Common myeloid progenitor, CD34-positive (primary cell): ENCODE results near the gene WWTR1.

Experiments used
- CTCF ChIA-PET: fragments of 350-600 bp; sonication (Branson Sonifier 250); formaldehyde crosslinking; loops from one replicate; lab custom pipeline; 2021; ENCODE audit warnings: antibody characterized with exemption; lab: Charles Lee
- POLR2A ChIA-PET: fragments of 350-600 bp; sonication (Branson Sonifier 250); formaldehyde crosslinking; loops from one replicate; lab custom pipeline; 2021; ENCODE audit warnings: antibody characterized with exemption; lab: Charles Lee
- DNase-seq, 3 donors: peaks; one replicate each; pipeline versions ENCODE4 v3.0.0 to v3.0.0-alpha.2; 2013
- H3K27ac ChIP-seq, 2 experiments: 1 replicate in 1 of 2; 2 replicates in 1 of 2; pipeline ENCODE4 v1.7.0; 2013; ENCODE audit warnings: inconsistent platforms in 2 of 2, low read length in 2 of 2, mild to moderate bottlenecking in 2 of 2, low read depth in 1 of 2, moderate library complexity in 1 of 2; ENCODE audit not compliant: severe bottlenecking in 2 of 2, insufficient read depth in 1 of 2, poor library complexity in 1 of 2
- H3K27me3 ChIP-seq, 5 experiments: replicated peaks in 2 of 5; 1 replicate in 3 of 5; 2 replicates in 2 of 5; pipeline versions ENCODE4 v1.6.1 to v1.7.0; 2013; ENCODE audit warnings: low read length in 4 of 5, mild to moderate bottlenecking in 2 of 5, moderate library complexity in 2 of 5, inconsistent platforms in 1 of 5; ENCODE audit not compliant: insufficient read depth in 5 of 5, control insufficient read depth in 4 of 5
- H3K36me3 ChIP-seq, 4 experiments: 1 replicate in 2 of 4; 2 replicates in 2 of 4; pipeline versions ENCODE4 v1.6.1 to v1.7.0; 2013; ENCODE audit warnings: low read length in 3 of 4, control low read depth in 1 of 4, mild to moderate bottlenecking in 1 of 4; ENCODE audit not compliant: control insufficient read depth in 4 of 4, insufficient read depth in 4 of 4
- H3K4me1 ChIP-seq, 4 experiments: 1 replicate in 3 of 4; 2 replicates in 1 of 4; pipeline versions ENCODE4 v1.6.1 to v1.7.1; 2013; ENCODE audit warnings: low read length in 3 of 4, mild to moderate bottlenecking in 3 of 4, control low read depth in 1 of 4, inconsistent platforms in 1 of 4, moderate library complexity in 1 of 4; ENCODE audit not compliant: control insufficient read depth in 4 of 4, insufficient read depth in 4 of 4; ENCODE audit errors: control extremely low read depth in 1 of 4
- H3K4me3 ChIP-seq, 7 experiments: 1 replicate in 4 of 7; 2 replicates in 3 of 7; pipeline versions ENCODE4 v1.5.1 to v1.7.0; 2013; ENCODE audit warnings: mild to moderate bottlenecking in 7 of 7, low read length in 6 of 7, moderate library complexity in 6 of 7, inconsistent platforms in 2 of 7, low read depth in 2 of 7, control low read depth in 1 of 7; ENCODE audit not compliant: insufficient read depth in 4 of 7, control insufficient read depth in 1 of 7; ENCODE audit errors: extremely low read depth in 1 of 7
- H3K9me3 ChIP-seq, 5 experiments: 1 replicate in 4 of 5; 2 replicates in 1 of 5; pipeline versions ENCODE4 v1.6.1 to v1.7.1; 2013; ENCODE audit warnings: low read length in 4 of 5, mild to moderate bottlenecking in 2 of 5, inconsistent platforms in 1 of 5, low read depth in 1 of 5, moderate library complexity in 1 of 5; ENCODE audit not compliant: control insufficient read depth in 4 of 5, insufficient read depth in 2 of 5; ENCODE audit errors: control extremely low read depth in 1 of 5
- WGBS: methylation state at CpG from one replicate; pipeline ENCODE4 v1.1.5; 2013; ENCODE audit not compliant: insufficient coverage; 5-methylcytosine and 5-hydroxymethylcytosine counted together

The WWTR1 gene

GRCh38 chr3:149628957-149629670 is 28.7 kb downstream of the WWTR1 start:
- 91% methylated on average over 5 of the region's 6 CpGs for WGBS
- Histone ChIP-seq H3K27ac (no peak overlapping the region), H3K4me3 (no peak overlapping the region), H3K36me3 (no peaks in the 10 kb centered on the region), H3K4me1 (no peaks in the 10 kb centered on the region), H3K27me3 (peaks cover 2 to 72% (median 22%) of the 10 kb centered on the region in 5 experiments), H3K9me3 (peaks cover 0 to 6% (median 3%) of the 10 kb centered on the region in 5 experiments)
- no peak for DNase-seq
- CTCF ChIA-PET = no interaction called here
- POLR2A ChIA-PET = no interaction called here

GRCh38 chr3:149626671-149627070 is 31.2 kb downstream of the WWTR1 start:
- ChIA-PET POLR2A (no interaction called here), CTCF (interaction anchor here (0.8 to 0.9 kb wide), 2 partner anchors 8 to 91 kb away, joined by 3 to 4 read pairs; no protein-coding TSS in a partner anchor)
- Histone ChIP-seq H3K36me3 (no peaks in the 10 kb centered on the region), H3K27me3 (peaks cover 2 to 72% (median 18%) of the 10 kb centered on the region in 5 experiments), H3K27ac (no peak overlapping the region), H3K9me3 (peaks cover 0 to 3% (median 0%) of the 10 kb centered on the region in 5 experiments), H3K4me1 (peaks cover 0 to 2% (median under 1%) of the 10 kb centered on the region in 4 experiments), H3K4me3 (no peak overlapping the region)
- DNase-seq = no peak
- 95% methylated on average over 3 of the region's 4 CpGs for WGBS

- CTCF ChIA-PET = interaction anchor here (0.8 kb wide), 1 partner anchor 31 kb away, joined by 3 read pairs; no protein-coding TSS in a partner anchor
- no peak for DNase-seq
- Histone ChIP-seq H3K27me3 (peaks cover 2 to 69% (median 14%) of the 10 kb centered on the region in 5 experiments), H3K4me3 (no peak overlapping the region), H3K4me1 (peaks cover 0 to 7% (median 3%) of the 10 kb centered on the region in 4 experiments), H3K36me3 (no peaks in the 10 kb centered on the region), H3K27ac (no peak overlapping the region), H3K9me3 (peaks cover 0 to 6% (median 0%) of the 10 kb centered on the region in 5 experiments)
- POLR2A ChIA-PET = no interaction called here
- WGBS = 78% methylated on average over 3 of the region's 4 CpGs
These were observed 32.0 kb downstream of the WWTR1 start for GRCh38 chr3:149625795-149626194.

GRCh38 chr3:149623824-149624223 is 34.0 kb downstream of the WWTR1 start:
- peaks cover 0 to 9% (median 3%) of the 10 kb centered on the region in 4 experiments for H3K4me1 ChIP-seq
- no peaks in the 10 kb centered on the region for H3K36me3 ChIP-seq
- H3K4me3 ChIP-seq = no peak overlapping the region
- peak; percentile 40 to 79 (median 76) for DNase-seq
- H3K9me3 ChIP-seq = peaks cover 0 to 8% (median 0%) of the 10 kb centered on the region in 5 experiments
- CTCF ChIA-PET = interaction anchor here (0.7 to 0.9 kb wide), 2 partner anchors 56 to 147 kb away, joined by 3 read pairs; no protein-coding TSS in a partner anchor
- POLR2A ChIA-PET = no interaction called here
- no peak overlapping the region for H3K27ac ChIP-seq
- peaks cover 0 to 66% (median 19%) of the 10 kb centered on the region in 5 experiments for H3K27me3 ChIP-seq
- WGBS = 49% methylated on average over 6 of the region's 6 CpGs

GRCh38 chr3:149621218-149622005 is 36.4 kb downstream of the WWTR1 start:
- Histone ChIP-seq H3K9me3 (peaks cover 0 to 6% (median 0%) of the 10 kb centered on the region in 5 experiments), H3K36me3 (no peaks in the 10 kb centered on the region), H3K4me1 (peaks cover 0 to 9% (median 3%) of the 10 kb centered on the region in 4 experiments), H3K27ac (no peak overlapping the region), H3K4me3 (no peak overlapping the region), H3K27me3 (peaks cover 0 to 68% (median 18%) of the 10 kb centered on the region in 5 experiments)
- WGBS = 42% methylated on average over 5 of the region's 5 CpGs
- ChIA-PET CTCF (interaction anchor here (1.6 kb wide), 1 partner anchor 10 kb away, joined by 4 read pairs; no protein-coding TSS in a partner anchor), POLR2A (no interaction called here)
- peak; percentile 44 to 76 (median 72) for DNase-seq

- H3K4me3 ChIP-seq = no peak overlapping the region
- DNase-seq = no peak
- 83% methylated on average over 1 of the region's 1 CpG for WGBS
- POLR2A ChIA-PET = no interaction called here
- H3K27ac ChIP-seq = no peak overlapping the region
- peaks cover 0 to 66% (median 24%) of the 10 kb centered on the region in 5 experiments for H3K27me3 ChIP-seq
- peaks cover 0 to 6% (median 0%) of the 10 kb centered on the region in 5 experiments for H3K9me3 ChIP-seq
- CTCF ChIA-PET = interaction anchor here (1.3 to 1.6 kb wide), 2 partner anchors 11 to 107 kb away, joined by 3 to 4 read pairs; no protein-coding TSS in a partner anchor
- no peaks in the 10 kb centered on the region for H3K36me3 ChIP-seq
- H3K4me1 ChIP-seq = peaks cover 0 to 9% (median 3%) of the 10 kb centered on the region in 4 experiments
These were observed 37.4 kb downstream of the WWTR1 start for GRCh38 chr3:149620291-149621020.
